NCI-H2227 treated with DMSO at 0.1 percent for 48 hours (cell line): ENCODE results near the gene HACL1.
"Not testable (repeated sequence)": the region's sequence is repeated elsewhere in the genome, so short reads cannot be mapped to it uniquely, and the experiment has no call there.

ENCODE experiments used
- DNase-seq: peaks from one replicate; lab custom pipeline; 2025; lab: John Stamatoyannopoulos, UW

Gene HACL1

DNA sequence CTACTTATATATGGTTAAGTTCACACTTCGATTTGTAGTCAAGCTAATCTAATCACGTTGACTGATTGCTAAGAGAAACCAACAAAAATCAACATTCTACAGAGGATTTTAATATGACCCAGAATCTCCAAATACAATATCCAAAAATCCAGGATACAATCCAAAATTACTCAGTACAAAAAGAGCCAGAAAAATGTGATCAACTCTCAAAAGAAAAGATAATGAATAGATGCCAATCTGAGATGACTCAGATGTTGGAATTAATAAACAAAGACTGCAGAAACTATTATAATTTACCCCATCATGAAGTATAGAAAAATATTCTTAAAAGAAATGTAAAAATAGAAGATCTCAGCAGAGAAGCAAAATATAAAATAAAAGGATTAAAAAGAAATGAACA lies 22.3 kb downstream of the HACL1 start:
- no peak for DNase-seq

DNA sequence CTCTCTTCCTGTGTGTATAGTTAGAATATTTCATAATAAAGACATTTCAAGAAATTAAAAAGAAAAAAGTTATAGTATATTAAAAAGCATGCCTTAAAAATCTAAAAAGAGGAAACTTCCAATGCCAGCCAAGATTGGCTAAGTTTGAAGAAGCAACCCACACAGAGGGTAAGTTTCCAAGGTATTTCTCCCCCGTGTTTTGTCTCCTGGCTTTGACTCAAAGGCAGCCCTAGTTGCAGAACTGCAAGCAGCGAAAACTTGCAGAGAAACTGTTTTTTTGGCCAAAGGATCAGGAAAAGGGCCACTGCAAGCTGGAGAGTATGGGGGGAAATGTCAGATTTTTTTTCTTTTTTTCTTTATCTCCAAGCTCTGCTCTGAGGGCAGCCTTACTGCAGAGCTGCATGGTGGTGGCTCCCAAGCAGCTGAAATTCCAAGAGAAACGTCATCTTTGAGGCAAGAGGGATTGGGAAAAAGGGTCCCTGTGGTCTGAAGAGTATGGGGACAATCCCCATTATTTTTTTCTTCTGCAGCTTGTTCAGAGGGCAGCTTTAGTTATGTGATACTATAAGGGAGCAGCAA lies 23.0 kb downstream of the HACL1 start:
- DNase-seq: no peak

DNA sequence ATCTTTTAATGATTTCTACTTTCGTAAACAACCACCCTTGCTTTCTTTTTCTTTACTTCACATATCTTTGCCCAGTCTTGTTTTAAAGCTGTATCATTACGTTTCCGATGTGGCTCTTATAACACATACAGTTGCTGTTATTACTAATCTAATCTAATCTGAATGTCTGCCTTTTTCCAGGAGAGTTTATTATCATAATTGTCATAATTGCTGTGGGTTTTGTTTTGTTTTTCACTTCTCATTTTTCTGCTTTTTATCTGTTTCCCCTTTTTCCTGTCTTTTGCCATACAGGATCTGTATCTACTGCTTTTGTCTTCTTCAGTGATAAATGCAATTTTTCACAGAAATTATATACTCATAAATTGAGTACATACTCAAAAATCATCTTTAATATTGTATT lies 24.9 kb downstream of the HACL1 start:
- DNase-seq: no peak

DNA sequence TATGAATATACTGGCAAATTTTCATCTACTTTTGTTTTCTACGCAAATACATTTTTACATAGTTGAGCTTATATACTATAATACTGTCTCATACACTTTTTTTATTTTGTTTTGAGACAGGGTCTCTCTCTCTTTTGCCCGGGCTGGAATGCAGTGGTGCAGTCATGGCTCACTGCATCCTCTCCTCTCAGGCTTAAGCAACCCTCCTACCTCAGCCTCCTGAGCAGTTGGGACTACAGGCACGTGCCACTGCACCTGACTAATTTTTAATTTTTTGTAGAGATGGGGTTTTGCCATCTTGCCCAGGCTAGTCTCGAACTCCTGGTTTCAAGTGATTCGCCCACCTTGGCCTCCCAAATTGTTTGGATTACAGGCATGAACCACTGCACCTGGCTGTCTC lies 25.9 kb downstream of the HACL1 start:
- DNase-seq: no peak

DNA sequence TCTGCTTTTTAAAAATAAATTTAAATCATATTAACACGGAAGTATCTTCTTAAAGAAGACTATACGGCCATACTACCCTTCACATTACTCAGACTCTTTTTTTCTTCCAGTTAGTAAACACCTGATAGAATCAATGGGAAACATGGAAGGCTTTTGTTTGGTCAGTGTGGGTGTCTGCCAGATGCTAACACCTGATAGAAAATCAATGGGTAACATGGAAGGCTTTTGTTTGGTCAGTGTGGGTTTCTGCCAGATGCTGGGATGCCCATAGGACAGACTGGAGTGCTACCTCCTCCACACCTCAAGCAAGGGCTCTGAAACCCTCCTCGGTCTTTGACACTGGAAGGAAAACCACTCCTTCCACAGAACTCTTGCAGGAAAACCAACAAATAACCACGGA lies 29.2 kb downstream of the HACL1 start:
- DNase-seq: no peak

DNA sequence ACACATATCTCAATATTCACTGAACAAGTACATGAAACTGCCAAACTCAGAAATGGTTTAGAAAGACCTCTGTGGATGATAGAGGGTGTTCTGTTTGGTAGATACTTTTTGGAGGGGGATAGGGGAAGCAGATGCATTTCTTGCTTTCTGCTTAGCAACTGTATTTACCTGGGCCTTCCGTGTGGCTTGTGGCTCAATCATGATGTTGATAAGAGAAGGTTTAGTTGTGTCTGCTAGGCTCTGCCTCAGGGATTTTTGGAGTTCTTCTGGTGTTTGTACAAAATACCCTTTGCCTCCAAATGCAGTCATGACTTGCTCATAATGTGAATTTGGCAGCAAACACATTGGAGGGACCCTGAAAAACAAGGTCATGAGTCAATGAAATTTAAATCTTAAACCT lies 38.2 kb downstream of the HACL1 start:
- no peak for DNase-seq

DNA sequence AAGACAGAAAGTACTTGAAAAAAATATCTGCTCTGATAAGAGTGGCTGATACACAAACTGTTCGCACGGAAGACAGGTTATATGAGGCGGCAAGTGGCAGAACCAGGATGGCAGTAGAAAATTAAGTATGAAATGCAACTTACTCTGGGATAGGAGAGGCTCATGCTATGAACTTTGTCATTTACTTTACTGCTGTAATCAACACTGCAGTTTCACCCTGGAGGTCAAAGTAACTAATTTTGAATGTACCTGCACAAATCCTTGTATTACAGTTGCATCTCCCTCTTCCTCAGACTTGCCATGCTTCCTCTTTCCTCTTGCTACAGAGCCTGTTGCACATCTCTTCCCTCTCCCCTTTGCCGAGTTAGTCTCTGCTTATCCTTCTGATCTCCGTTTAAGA lies 38.8 kb downstream of the HACL1 start:
- no peak for DNase-seq

DNA sequence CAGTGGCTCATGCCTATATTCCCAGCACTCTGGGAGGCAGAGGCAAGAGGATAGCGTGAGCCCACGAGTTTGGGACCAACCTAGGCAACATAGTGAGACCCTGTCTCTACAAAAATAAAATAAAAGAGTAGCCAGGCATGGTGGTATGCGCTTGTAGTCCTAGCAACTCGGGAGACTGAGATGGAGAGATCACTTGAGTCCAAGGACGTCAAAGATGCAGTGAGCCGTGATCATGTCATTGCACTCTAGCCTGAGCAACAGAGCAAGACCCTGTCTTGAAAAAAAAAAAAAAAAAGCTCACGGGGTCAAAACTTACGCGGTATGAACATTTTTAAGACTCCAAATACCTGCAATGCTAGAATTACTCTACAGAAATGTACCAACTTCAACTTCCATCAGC lies 42.8 kb downstream of the HACL1 start:
- no peak for DNase-seq

DNA sequence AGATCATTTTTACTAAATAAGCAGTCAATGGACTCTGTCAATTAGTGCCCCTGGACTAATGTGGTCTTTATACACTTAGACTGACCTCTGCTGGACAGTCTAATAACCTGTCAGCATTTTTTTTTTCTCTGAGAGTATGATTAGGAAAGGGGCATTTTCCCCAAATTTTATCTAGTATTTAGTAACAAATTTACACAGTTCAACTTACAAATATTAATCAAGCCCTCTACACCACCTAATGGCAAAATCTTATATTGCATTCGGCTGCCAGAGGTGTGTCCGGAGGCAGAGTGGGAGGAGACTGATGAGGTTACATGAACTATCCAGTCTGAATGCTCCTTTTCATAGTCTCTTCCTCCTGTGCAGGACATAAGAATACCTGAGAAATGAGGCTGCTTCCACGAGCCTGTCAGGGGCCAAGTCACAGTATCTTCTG lies 43.8 kb downstream of the HACL1 start:
- DNase-seq: peak; percentile 42

DNA sequence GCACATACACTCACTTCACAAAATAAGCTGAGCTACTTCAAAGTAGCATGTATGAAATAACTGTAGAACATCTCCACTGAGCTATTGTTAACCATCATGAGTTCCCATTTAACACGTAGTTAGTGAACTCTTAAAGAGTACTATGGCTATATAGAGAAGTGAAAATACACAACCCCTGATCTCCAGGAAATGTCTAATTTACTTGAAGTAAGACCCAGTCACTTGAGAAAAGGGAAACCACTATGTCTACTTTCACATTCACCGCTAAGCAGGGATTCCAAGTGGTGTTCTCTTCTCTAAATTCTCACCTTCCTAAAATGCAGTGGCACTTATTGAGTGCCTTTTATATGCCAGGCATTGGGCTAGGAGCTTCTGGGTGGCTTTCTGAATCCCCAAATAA lies 44.9 kb downstream of the HACL1 start:
- no peak for DNase-seq

DNA sequence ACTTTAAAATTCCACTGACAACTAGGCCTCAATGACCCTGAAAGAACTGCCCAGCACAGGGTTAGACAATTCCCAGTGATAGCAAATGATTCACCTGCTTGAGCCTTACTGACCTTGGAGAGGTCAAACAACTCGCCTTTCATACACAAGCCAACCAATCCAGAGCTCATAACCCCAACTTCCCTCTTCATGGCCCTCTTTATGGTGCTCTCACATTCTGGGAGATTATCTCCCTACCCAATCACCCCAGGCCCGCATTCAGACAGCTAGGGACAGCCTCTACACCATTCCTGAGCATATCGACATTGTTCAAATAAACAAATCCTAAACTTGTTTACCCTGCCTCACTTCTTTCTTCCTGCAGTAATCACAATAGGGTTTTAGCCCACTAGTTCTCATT lies 47.6 kb downstream of the HACL1 start:
- DNase-seq: no peak

DNA sequence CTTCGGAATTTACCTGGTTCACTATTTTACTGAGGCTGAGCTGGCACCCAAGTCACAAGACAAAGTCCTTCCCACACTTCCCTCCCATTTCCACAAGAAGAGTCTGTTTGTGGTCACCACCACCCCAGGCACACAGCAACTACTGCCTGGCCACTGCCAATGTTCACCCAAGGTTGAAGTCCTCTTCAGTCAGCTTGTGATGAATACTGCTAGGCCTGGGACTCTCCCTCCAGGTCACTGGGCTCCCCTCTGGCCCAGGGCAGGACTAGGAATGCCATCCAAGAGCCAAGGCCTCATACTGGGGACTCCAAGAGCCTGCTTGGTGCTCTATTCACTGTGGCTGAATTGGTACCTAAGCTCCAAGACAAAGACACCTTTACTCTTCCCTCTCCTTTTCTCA lies 49.5 kb downstream of the HACL1 start:
- DNase-seq: no peak

DNA sequence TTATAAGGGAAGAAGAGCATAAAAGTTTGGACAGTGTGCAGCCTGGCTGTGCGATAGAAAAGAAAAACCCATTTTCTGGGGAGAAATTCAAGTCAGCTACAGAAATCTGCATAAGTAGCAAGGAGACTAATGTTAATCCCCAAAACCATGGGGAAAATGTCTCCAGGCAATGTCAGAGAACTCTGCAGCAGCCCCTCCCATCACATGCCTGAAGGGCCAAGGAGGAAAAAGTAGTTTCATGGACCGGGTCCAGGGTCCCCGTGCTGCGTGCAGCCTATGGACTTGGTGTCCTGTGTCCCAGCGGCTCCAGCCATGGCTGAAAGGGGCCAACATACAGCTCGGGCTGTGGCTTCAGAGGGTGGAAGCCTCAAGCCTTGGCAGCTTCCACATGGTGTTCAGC lies 51.5 kb downstream of the HACL1 start:
- DNase-seq: no peak

DNA sequence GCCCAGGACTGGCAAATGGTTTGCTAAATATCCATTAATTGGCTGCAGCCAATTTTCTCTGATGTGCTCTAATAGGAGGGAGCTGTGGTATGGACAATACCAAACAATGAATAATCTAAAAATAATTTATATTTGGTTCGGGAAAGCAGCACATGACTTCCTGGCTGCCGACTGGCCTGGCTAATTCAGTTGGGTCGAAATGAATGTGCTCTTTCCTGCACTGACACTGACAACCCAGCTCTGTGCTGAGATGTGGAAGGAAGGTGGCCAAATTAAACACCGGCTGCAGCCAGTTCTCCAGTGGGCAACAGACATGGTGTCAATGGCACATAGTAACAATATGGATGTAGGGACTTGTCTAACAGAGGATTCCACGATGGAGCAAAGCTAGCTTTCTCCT lies 58.8 kb downstream of the HACL1 start:
- DNase-seq: no peak

DNA sequence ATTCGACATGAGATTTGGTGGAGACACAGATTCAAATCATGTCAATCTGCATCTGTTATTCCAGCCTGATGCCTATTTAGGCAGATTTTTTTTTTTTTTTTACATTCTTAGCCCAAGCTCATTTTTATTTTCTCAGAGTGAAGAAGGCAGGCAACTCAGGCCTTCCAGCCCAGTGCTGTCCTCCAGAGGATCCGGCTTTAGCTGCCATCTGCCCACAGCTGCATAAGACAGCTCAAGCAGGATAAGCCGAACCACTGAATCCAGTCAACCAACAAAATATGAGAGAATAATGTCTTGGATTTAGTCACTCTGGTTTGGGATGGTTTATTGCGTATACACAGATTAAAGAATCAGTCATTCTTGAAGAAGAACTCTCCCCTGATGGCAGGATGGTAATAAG lies 60.0 kb downstream of the HACL1 start:
- DNase-seq: no peak

DNA sequence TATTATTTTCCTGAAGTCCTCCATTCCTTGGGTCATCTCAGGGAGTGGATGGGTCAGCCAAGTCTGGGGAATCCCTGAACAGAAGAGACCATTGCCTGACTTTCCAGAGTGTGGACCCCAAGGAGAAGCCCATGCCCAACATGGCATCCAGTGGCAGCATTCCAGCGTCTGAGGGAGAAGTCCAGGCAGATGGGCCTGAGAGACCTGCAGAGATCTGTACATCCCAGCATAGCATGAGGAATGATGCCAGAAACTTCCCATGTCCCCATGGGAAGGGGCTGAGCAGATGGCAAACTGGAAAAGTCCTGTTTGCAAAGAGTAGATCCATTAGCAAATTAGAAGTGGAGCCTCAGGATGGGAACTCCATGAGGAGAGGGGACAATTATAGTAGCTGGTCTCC lies 62.3 kb downstream of the HACL1 start:
- no peak for DNase-seq

DNA sequence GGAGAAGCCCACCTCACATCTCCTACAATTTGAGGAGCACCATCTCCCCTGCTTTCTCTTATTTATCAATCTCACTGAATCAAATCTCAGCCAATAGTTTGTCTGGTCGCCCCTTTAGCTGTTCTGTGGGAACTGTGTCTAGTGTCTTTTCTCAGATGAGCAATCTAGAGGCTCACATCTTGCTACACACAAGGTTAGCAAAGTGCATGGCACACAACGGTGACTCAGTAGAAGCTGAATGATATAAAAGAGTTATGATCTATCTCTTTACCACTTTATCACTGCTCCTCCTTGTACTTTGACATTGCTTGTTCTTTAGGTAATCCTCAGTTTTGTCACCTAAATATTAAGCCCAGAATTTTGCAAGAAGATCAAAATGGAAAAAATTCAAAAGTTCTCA lies 63.0 kb downstream of the HACL1 start:
- no peak for DNase-seq

DNA sequence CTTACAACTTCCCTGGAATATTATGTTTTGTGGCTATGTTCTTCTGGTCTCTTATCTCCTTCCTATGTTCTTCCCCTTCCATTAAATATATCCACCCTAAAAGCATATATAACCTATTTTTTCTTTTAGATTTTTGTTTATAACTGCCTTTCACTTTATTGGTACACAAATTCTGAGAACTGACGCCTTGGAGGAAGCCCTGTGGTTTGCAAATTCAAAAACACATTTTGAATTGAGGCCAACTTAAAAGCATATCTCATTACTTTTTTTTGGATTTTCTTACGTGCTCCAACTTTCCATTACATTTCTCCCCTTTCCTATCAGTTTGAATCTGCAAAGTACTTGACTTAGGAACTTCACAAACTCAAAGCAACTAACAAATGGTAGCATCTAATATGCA lies 64.5 kb downstream of the HACL1 start:
- no peak for DNase-seq

DNA sequence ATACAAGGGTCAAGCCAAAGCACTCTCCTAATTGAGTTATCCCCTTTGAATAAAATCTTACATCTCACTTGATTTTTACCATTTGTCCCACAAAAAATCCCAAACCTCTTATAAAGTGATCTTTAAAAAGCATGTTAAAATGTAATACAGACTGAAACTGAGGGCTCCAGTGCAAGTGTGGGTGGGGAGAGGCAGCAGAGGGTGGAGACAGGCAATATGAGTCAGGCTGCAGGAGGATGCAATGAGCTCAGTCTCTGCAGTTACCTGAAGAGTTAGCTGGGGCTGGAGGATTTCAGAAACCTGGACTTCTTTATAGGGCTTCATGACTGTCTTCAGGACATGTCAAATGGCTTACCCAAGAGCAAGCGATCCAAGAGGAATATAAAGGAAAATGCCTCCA lies 65.6 kb downstream of the HACL1 start:
- DNase-seq: no peak

DNA sequence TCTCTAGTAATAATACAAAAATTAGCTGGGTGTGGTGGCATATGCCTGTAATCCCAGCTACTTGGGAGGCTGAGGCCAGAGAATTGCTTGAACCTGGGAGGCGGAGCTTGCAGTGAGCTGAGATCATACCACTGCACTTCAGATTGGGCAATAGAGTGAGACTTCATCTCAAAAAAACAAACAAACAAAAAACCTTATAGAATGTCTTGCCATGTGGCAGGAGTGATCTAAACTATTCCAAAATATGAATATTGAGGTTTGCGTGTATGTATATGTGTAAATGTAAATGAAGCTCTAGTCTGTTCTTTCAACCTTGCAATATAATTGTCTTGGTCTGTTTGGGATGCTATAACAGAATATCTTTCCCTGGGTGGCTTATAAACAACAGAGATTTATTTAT lies 68.8 kb downstream of the HACL1 start:
- not testable (repeated sequence) for DNase-seq

DNA sequence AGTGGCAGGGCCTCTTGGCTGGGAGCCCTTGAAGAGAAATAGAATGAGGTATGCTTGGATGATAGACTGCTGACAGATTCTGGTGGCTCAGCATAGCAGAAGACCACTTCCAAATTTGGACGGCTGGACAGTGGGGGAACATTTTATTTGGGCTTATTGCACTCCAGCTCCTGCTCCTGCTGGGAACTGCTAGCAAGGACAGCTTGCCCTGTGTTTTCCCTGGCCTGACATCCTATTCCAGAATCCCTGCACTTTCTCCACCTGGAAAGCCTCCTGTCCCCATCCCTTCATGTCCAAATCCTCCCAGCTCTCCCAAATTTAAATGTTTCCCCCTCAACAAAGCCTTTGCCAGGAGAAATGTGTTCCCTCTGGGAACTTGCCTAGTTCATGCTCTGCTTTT lies 70.0 kb downstream of the HACL1 start:
- DNase-seq: no peak

DNA sequence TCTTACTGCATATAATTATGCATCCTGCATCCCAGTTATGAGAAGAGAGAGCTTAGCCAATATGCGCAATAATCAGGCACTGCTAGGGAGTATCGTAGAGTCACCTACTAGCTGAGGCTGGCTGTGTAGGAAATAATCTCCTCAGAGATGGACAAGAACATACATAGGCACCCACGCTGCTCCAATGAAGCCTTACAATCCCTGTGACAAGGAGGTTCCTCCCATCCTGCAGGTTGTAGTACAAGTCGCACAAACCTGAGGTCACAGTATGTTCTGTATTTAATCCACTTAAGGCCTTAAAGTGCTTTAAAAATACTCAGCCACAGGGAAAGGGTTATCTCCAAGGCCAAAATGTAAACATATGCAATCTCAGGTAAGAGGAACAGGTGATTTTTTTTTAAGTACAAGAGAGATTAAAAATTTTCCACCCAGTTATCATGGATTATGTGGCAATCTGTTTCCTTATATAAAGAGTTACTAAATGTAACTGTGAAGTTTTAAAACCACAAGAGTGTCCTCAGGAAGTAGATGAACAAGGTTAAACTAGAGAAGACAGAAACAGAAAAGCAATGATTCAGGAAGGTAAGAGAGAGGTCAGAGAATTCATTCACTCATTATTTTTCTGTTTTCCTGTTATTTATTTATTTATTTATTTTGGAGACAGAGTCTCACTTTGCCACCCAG lies 72.4 kb downstream of the HACL1 start:
- no peak for DNase-seq

DNA sequence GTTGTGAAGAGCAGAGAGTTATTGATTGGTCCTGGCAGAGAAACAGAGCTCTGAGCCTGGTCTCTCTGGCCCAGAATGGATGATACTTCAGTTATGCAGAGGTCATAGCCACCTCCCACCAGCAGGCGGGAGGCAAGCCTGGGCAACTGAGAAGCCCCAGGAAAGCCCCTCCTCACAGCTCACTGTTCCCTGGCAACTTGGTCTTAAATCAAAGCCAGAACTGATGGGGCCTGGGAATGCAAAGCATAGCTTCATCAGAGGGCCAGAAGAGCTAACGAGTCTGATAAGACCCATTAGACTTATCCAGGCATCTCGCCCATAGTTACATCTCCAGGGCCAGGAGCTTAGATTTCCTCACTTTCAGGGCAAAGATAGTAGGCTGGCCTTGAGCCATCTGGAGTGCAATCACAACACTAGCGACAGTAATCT lies 74.3 kb downstream of the HACL1 start:
- DNase-seq: no peak

DNA sequence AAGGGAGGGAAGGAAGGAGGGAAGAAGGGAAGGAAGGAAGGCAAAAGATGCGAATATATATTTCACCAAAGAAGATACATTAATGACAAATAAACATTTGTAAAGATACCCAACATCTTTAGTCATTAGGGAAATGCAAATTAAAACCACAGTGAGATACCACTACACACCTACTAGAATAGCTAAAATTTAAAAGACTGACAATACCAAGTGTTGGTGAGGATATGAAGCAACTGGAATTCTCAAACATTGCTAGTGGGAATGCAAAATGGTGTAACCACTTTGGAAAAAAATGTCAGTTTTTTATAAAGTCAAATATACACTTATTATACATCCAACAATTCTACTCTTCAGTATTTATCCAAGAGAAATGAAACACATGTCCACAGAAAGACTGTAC lies 75.6 kb downstream of the HACL1 start:
- DNase-seq: no peak
